Stimulated activated CD4-positive, alpha-beta T cell treated with anti-CD3 and anti-CD28 coated beads, TNF-alpha, amount 100 ng/mL, for 48 hours (primary cell): ENCODE data around the gene BRME1.
A peak's percentile ranks its signal among the peaks of the same experiment; 100 is the strongest.

Source experiments
- DNase-seq, 3 donors: peaks; one replicate each; pipeline ENCODE4 v3.0.0-alpha.2; 2020; ENCODE audit warnings: low read depth in 3 of 3

Gene BRME1

GRCh38 chr19:13887517-13887916 lies 18.4 kb downstream of the BRME1 start:
- no peak for DNase-seq

DNA sequence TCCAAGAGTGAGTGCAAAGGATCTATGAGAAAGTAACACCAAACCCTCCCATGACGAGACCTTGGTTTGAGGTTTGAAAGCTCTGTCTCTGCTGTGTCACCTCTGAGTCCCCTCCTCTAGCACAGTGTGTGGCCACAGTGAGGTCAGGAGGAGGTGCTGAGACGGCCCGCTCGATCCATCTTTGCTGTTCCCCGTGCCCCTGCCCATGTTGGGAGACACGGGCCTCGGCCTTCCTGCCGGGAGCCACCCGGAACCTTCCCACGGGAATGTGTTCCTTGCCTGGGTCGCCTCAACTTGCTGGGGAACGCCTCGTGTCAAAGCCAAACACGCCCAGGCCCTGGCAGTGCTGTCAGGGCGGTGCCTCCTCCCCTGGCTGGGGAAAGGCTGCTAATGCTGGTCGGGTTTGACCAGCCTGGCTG lies 18.9 kb downstream of the BRME1 start:
- DNase-seq, result no peak

DNA sequence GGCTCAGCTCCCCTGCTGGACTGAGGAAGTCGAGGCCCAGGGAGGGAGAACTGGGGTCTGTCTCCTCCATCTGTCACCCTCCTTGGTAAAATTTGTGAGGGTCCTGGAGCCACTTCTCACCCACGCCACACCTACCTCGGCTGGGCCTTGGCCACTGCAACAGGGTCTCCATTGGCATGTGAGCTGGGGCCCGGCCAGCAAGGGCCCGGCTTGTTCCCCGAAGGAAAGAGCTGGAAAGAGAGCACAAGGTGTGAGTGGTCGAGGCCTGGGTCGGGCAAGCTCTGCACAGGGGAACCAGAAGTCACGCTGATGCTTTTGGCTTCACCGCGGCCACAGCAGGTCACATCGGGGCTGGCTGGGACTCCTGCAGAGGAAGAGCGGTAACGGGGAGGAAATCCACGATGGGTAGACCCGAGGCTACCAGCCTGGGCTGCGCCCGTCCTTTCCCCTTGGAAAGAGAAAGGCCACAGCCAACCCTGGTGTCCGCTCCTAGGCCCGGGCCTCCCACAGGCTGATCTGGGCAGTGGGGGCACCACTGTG lies 20.0 kb downstream of the BRME1 start:
- DNase-seq, result no peak

GRCh38 chr19:13884726-13885591 lies 21.0 kb downstream of the BRME1 start:
- no peak for DNase-seq

DNA sequence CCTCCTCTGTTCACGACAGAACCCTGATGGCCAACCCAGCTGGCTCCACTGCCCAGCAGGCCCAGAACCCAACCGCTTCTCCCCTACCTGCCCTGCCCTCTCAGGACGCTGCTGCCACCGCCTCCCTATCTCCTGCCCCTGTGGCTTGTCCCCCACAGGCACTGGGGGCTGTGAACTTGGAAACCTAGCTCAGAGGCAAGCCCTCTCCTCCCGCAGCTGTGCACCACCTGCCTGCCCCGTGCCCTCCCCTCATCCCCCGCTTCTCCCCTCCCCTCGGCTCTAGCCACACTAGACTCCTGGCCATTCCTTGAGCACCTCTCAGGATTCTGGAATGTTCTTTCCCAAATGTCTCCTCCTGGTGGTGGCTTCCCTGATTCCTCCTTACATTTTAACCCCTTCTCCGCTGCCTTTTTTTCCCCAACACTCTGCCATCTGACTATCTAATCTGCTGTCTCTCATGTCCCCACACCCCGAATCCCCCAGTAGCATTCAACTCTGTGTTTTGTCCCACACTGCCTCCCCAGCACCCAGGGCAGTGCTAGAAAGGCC lies 22.3 kb downstream of the BRME1 start:
- DNase-seq, result no peak

- DNase-seq, result no peak
These were observed 23.1 kb downstream of the BRME1 start for GRCh38 chr19:13882836-13883235.

DNA sequence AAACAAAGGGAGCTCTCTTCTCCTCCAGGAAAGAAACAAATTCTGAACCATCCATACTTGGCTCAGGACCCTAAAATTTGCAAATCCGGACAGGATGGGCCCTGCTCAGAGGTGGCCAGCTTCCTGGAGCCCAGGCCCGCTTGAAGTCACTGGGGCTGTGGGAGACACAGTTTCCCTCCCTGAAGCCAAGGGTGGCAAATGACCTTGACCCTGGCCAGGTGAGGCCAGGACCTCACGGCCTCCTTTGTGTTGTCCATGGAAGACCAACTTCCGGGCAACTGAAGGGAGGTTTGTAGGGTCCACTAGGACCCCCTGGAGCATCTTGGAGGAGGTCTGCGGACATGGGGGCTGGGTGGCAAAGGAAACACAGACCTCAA lies 23.5 kb downstream of the BRME1 start:
- DNase-seq, result no peak

- peak in 1 of 3 donors; percentile 37 for DNase-seq
These were observed 24.1 kb downstream of the BRME1 start for GRCh38 chr19:13881692-13882418.

GRCh38 chr19:13881251-13881691 lies 24.6 kb downstream of the BRME1 start:
- DNase-seq, result no peak

DNA sequence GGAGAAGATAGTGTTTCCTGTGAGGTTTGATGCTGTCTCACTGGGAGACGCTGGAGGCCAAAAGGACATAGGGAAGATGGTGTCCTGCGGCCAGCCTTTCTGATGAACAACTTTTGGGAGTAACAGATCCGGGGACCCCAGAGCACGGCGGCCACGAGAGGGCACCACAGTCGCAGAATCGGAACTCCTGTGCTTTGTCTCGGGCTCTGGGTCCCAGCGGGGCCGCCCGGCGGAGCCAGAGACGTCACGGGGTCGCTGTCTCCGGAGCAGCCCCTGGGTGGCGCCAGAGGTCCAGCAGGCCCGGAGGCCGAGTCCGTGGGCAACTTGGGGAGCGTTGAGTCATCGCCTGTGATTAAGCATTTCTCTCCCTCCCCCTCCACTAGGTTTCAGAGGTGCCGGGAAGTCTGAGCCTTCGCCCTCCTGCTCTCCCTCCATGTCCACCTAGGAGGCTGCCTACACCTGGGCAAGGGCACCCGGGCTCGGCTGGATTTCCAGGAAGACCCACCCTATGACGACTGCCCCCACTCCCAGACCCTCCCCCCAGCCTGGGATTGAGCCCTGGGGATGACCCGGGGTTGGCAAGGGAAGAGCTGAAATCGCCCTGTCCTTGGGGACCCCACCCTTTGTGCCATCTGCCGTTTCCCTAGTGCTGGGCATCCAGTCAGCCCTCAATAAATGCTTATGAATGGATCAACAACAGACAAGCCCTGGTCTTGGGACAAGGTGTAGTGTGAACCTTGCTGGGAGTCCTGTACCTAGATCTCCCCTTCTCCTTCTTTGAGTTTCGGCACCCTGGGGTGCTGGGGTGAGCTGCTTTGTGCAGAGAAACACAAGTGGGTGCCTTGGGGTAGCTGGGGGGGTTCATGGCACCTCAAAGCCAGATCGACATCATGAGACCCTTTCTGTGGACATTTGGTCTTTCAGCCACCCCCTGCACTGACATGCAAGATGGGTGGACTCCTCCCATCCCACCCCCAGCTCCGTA lies 25.6 kb downstream of the BRME1 start:
- peak; percentile 96 to 97 (median 97) for DNase-seq

DNA sequence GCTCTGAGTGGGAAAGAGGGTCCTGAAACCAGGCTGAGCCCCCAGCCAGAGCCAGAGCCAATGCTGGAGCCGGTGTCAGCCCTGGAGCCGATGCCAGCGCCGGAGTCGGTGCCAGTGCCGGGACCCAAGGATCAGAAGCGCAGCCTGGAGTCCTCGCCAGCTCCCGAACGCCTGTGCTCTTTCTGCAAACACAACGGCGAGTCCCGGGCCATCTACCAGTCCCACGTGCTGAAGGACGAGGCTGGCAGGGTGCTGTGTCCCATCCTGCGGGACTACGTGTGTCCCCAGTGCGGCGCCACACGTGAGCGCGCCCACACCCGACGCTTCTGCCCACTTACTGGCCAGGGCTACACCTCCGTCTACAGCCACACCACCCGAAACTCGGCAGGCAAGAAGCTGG lies 28.6 kb downstream of the BRME1 start:
- DNase-seq, result no peak

DNA sequence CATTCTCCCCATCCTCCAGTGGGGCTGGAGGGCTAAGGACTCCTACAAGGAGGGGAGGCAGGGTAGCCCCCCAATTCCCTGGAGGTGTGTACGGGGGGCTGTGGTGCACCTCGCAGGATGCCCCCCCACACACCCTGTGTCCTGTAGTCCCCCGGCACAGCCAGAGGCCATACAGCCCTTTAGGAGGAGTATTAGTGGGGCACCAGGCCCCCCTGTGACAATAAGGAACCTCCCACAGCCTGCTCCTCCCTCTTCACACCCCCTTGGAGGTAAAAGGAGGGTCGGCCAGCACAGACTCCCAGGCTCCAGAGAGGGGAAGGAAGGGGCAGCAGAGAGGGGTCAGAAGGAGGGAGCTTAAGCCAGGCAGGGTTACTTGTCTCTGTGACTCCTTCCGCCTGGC lies 29.1 kb downstream of the BRME1 start, which contains the start of gene NANOS3:
NANOS3 (plus strand) TSS at position 301 of the 400 bp plus-strand sequence. CDS start 115 bp downstream, outside the sequence.
- no peak for DNase-seq

- no peak for DNase-seq
These were observed 30.1 kb downstream of the BRME1 start for GRCh38 chr19:13875824-13876223.

DNA sequence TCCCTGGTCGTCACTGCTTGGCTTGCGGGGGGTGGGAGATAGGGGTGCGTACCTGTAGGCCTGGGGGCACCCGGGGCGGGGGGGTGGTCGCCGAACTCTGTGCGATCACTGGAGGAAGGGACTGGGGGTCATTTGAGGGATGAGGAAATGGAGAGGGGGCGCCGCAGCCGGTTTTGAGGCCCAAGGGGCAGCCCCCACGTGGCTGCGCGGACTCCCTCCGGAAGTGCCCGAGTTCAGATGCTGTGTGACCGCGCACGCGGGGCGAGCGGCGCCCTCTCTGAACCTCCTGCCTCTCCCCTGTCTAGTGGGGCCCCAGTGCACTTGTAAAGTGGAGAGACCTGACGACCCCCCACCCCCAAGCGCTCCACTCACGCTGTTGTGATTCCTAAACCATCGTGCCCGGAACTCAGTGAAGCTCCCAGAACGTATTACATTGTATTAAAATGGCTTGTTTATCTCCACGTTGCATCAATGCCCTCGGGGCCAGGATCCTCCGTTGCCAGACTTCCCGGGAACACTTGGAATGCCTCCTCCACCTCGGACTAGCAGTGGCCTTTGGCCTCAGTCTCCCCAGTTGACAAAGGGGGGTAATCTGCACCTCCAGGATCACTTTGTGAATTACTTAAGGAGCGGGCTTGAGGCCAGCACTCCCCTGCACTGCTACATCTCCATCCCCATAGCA lies 31.9 kb downstream of the BRME1 start:
- DNase-seq, result no peak

DNA sequence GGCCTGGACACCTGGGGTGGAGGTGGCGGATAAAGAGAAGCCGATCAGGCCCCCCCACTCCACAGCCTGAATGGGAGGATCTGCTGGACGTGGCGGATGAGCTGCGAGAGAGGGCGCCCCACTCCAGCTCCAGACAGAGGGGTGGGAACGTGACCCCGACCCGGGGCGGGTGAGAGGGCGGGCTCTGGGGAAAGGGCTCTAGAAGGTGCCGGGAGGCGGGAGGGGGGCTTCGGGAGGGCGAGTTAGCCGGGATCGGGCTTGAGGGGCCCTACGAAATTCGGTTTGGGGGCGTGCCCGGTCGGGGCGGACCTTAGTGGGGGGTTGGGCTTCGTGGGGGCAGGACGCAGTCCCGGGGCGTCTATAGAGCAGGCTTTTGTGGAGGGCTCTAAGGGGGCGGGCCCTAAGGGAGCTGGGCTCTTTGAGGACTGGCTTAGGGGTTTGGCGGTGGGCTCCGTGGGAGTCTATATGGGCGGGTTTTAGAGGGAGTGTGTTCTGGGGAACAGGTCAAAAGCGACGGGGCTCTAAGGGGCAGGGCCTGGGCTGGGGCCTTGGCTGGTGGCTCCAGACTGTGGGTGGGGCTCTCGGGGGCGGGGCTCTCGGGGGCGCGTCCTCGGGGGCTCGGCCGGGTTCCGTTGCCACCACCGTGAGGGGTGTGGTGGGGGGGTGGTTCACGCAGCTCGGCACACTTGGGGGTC lies 33.1 kb downstream of the BRME1 start:
- DNase-seq, result no peak

DNA sequence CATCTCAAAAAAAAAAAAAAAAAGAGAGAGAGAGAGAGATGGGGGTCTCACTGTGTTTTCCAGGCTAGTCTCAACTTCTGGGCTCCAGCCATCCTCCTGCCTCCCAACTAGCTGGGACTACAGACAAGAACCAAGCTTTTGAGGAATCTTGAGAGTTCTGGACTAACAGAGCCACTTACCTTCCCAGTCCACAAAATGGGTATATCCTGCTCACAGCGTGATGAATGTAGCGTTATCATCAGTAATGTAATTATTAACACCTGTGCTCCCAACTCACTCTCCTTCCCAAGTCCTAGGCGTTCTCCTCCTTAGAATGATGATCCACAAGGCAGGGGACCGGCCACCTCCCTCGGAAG lies 33.6 kb downstream of the BRME1 start:
- no peak for DNase-seq

GRCh38 chr19:13870873-13871272 lies 35.0 kb downstream of the BRME1 start:
- DNase-seq, result no peak

DNA sequence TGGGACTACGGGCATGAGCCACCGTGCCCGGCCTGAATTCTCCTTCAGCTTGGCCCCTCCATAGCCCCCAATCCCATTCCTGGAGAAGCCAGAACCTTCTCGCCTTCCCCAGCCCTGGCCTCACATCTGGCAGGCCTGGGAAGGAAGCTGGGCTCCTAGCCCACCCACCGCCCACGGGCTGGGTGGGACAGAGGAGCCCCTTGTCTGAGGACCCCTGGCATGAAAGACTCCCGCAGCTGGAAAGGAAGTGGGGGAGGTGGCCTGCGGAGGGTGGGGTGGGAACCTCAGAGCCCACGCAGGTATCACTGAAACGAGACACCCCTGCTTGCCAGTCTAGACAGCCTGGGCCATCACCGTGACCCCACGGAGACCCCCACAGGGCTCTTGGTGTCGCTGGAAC lies 36.6 kb downstream of the BRME1 start:
- DNase-seq, result no peak

DNA sequence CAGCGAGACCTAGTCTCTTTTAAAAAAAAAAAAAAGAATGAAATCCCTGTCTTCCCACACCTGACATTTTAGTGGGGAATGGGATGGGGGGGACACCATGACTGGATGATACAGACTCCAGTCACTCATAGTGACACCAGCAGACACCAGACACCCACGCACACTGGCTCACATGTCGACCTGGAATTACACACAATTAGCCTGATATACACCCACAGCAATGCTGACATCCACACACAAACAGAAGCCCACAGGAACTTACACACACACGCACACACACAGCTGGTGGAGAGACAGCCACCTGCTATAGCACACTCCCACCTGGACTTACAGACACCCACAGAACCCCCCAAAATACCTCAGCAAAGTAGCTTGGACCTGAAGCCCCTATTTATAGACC lies 37.3 kb downstream of the BRME1 start:
- DNase-seq, result no peak

DNA sequence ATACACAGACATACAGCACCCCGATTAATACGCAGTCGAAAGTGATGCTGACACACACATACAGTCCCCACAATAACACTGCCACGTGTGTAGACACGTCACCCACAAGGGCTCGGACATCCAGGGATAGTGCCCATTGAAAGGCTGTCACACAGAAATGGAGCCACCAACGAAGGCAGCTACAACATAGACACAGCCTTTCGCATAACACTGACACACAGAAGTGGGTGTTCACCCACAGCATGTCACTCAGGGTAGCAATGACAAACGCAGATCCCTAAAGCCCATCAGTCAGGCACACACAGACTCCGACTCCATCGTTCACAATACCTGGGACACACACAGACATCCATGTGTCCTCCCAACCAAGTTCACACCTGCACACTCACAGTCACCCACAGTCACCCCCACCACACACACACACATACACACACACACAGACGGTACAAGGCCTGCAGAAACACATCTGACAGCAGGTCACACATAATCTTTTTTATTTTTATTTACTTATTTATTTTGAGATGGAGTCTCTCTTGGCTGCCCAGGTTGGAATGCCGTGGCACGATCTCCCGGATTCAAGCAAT lies 39.4 kb downstream of the BRME1 start:
- DNase-seq, result no peak
